Vagina (tissue), 2 donors: ENCODE results near the gene ROR2.

Source experiments
- POLR2A ChIP-seq, 2 donors: fragments of 450-650 bp; IDR thresholded peaks; one replicate each; pipeline ENCODE4 v1.6.1; 2017; ENCODE audit warnings: antibody characterized with exemption in 2 of 2, mild to moderate bottlenecking in 2 of 2, moderate library complexity in 2 of 2
- TF ChIP-seq, protein P1 (sequence below), 3 experiments: fragments of 450-650 bp in 2 of 3; fragments of 200-600 bp in 1 of 3; sonication (generic) in 1 of 3; IDR thresholded peaks; one replicate each; pipeline ENCODE4 v1.5.1; 2017 to 2019; ENCODE audit warnings: antibody characterized with exemption in 3 of 3, mild to moderate bottlenecking in 2 of 3, moderate library complexity in 2 of 3

DNA sequence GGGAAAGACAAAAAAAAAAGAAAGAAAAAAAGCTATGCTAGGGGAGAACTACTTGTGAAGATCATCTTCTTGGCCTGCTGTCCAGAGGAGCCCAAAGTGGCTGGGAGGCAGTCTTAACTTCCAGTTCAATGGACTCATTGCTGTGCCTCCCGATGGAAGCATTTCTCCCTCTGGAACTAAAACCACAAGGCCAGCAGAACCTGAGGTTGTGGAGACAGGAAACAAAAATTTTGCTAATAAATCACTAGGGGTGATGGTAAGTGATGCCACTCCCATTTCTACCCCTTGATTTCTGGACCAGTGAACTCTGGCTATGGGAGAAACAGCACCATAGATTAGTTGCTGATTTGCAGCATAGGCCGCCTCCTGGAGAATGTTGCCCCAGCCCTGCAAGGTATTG lies 402.9 kb downstream of the ROR2 start:
- no peak for TF ChIP-seq POLR2A (IDR thresholded peaks at IDR 0.05)
- TF ChIP-seq, protein P1, sequence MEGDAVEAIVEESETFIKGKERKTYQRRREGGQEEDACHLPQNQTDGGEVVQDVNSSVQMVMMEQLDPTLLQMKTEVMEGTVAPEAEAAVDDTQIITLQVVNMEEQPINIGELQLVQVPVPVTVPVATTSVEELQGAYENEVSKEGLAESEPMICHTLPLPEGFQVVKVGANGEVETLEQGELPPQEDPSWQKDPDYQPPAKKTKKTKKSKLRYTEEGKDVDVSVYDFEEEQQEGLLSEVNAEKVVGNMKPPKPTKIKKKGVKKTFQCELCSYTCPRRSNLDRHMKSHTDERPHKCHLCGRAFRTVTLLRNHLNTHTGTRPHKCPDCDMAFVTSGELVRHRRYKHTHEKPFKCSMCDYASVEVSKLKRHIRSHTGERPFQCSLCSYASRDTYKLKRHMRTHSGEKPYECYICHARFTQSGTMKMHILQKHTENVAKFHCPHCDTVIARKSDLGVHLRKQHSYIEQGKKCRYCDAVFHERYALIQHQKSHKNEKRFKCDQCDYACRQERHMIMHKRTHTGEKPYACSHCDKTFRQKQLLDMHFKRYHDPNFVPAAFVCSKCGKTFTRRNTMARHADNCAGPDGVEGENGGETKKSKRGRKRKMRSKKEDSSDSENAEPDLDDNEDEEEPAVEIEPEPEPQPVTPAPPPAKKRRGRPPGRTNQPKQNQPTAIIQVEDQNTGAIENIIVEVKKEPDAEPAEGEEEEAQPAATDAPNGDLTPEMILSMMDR (IDR thresholded peaks at IDR 0.05) = no peak
